PFSK-1 (cell line): ENCODE measurements around the gene AWAT2.

ENCODE experiments used
- FOXP2 ChIP-seq: optimal IDR thresholded peaks from 2 replicates; pipeline ENCODE3; 2011; ENCODE audit warnings: borderline replicate concordance, control low read depth, inconsistent platforms; ENCODE audit not compliant: insufficient read depth; ENCODE audit errors: extremely low read length, extremely low read depth
- POLR2AphosphoS5 ChIP-seq: IDR thresholded peaks from 2 replicates; pipeline ENCODE4 v1.6.1; 2012; ENCODE audit warnings: low read depth, mild to moderate bottlenecking, control low read depth, low read length, moderate library complexity
- SIN3A ChIP-seq: IDR thresholded peaks from 2 replicates; pipeline ENCODE4 v1.6.1; 2012; ENCODE audit warnings: mild to moderate bottlenecking, low read length, moderate library complexity, borderline replicate concordance; ENCODE audit not compliant: insufficient read depth
- TAF1 ChIP-seq: IDR thresholded peaks from 2 replicates; pipeline ENCODE4 v1.6.1; 2012; ENCODE audit warnings: low read length, control low read depth, borderline replicate concordance; ENCODE audit not compliant: insufficient read depth
- TF ChIP-seq, protein P1 (sequence below), 2 experiments: IDR thresholded peaks; 2 replicates each; pipeline versions ENCODE4 v1.6.1 to v1.8.0; 2011 to 2012; ENCODE audit warnings: low read depth in 2 of 2, low read length in 2 of 2, control low read depth in 1 of 2, inconsistent platforms in 1 of 2, mild to moderate bottlenecking in 1 of 2, moderate library complexity in 1 of 2; ENCODE audit not compliant: insufficient read depth in 1 of 2

DNA sequence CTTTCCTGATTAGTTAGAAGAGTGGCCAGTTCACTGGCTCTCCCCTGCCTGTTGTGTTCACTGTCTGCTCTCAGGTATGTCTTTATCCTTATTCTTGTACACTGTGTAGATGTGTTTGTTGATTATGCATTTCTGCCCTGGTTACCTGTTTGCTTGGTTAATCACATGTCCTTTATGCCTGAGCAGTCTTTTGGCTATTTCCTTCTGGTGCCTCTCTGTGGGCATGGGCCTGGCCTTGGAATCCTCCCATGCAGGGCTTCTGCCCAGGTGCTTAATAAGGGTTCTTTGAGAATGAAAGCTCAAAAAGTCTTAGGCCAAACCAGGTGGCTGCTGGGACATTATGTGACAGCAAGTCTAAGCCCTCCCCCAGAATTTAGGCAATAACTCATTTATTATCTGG is 39.0 kb upstream of the AWAT2 start:
- TF ChIP-seq POLR2AphosphoS5: no peak
- no peak for TF ChIP-seq FOXP2
- TF ChIP-seq SIN3A: no peak
- no peak for TF ChIP-seq TAF1
- TF ChIP-seq, protein P1, sequence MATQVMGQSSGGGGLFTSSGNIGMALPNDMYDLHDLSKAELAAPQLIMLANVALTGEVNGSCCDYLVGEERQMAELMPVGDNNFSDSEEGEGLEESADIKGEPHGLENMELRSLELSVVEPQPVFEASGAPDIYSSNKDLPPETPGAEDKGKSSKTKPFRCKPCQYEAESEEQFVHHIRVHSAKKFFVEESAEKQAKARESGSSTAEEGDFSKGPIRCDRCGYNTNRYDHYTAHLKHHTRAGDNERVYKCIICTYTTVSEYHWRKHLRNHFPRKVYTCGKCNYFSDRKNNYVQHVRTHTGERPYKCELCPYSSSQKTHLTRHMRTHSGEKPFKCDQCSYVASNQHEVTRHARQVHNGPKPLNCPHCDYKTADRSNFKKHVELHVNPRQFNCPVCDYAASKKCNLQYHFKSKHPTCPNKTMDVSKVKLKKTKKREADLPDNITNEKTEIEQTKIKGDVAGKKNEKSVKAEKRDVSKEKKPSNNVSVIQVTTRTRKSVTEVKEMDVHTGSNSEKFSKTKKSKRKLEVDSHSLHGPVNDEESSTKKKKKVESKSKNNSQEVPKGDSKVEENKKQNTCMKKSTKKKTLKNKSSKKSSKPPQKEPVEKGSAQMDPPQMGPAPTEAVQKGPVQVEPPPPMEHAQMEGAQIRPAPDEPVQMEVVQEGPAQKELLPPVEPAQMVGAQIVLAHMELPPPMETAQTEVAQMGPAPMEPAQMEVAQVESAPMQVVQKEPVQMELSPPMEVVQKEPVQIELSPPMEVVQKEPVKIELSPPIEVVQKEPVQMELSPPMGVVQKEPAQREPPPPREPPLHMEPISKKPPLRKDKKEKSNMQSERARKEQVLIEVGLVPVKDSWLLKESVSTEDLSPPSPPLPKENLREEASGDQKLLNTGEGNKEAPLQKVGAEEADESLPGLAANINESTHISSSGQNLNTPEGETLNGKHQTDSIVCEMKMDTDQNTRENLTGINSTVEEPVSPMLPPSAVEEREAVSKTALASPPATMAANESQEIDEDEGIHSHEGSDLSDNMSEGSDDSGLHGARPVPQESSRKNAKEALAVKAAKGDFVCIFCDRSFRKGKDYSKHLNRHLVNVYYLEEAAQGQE (IDR thresholded peaks at IDR 0.05; ENCODE audit: insufficient read depth in 1 of 2, low read depth in 2 of 2, low read length in 2 of 2): no peak
